Loucy (cell line): Measurements from ENCODE around the gene RAB4A.

Source experiments
- H2AFZ ChIP-seq: fragments of 200-600 bp; sonication (generic); 2 replicates; pipeline ENCODE4 v1.6.0; 2016; ENCODE audit warnings: antibody characterized with exemption, mild to moderate bottlenecking, low read length, moderate library complexity
- H3F3A ChIP-seq: fragments of 200-600 bp; 2 replicates; pipeline ENCODE4 v1.6.0; 2016; ENCODE audit warnings: antibody characterized with exemption, low read depth, mild to moderate bottlenecking
- H3K27me3 ChIP-seq: fragments of 200-600 bp; sonication (generic); 2 replicates; pipeline ENCODE4 v1.6.1; 2014; ENCODE audit warnings: low read length, mild to moderate bottlenecking; ENCODE audit not compliant: insufficient read depth, poor library complexity, severe bottlenecking
- H3K36me3 ChIP-seq: fragments of 200-600 bp; sonication (generic); 2 replicates; pipeline ENCODE4 v1.6.1; 2016; ENCODE audit warnings: low read length; ENCODE audit not compliant: insufficient read depth
- H3K4me1 ChIP-seq: fragments of 200-600 bp; sonication (generic); 2 replicates; pipeline ENCODE4 v1.5.1; 2014; ENCODE audit warnings: low read length, mild to moderate bottlenecking; ENCODE audit not compliant: insufficient read depth, poor library complexity, severe bottlenecking
- H3K4me2 ChIP-seq: fragments of 200-600 bp; sonication (generic); 2 replicates; pipeline ENCODE4 v1.6.0; 2014; ENCODE audit warnings: antibody characterized with exemption, low read length, low read depth, mild to moderate bottlenecking; ENCODE audit not compliant: poor library complexity, severe bottlenecking
- H3K4me3 ChIP-seq: fragments of 200-600 bp; sonication (generic); 2 replicates; pipeline ENCODE4 v1.5.1; 2014; ENCODE audit warnings: low read length, mild to moderate bottlenecking, mixed read lengths; ENCODE audit not compliant: poor library complexity, severe bottlenecking
- H3K79me2 ChIP-seq: fragments of 200-600 bp; sonication (generic); 2 replicates; pipeline ENCODE4 v1.6.1; 2014; ENCODE audit warnings: low read length; ENCODE audit not compliant: insufficient read depth
- H3K9ac ChIP-seq: fragments of 200-600 bp; sonication (generic); 2 replicates; pipeline ENCODE4 v1.6.0; 2014; ENCODE audit warnings: mild to moderate bottlenecking, low read depth, low read length, moderate library complexity; ENCODE audit not compliant: poor library complexity, severe bottlenecking
- H3K9me2 ChIP-seq: fragments of 200-600 bp; sonication (generic); replicated peaks from 2 replicates; pipeline ENCODE4 v1.6.1; 2016; ENCODE audit warnings: low read depth, low read length, mixed read lengths
- H3K9me3 ChIP-seq: fragments of 200-600 bp; sonication (generic); 2 replicates; pipeline ENCODE4 v1.6.1; 2014; ENCODE audit warnings: mild to moderate bottlenecking, antibody characterized with exemption, low read length, low read depth; ENCODE audit not compliant: insufficient read depth
- H4K20me1 ChIP-seq: fragments of 200-600 bp; sonication (generic); 2 replicates; pipeline ENCODE4 v1.6.0; 2014; ENCODE audit warnings: antibody characterized with exemption, low read length, mild to moderate bottlenecking; ENCODE audit not compliant: insufficient read depth, poor library complexity, severe bottlenecking
- EZH2phosphoT487 ChIP-seq: fragments of 200-600 bp; IDR thresholded peaks from 2 replicates; pipeline ENCODE4 v1.6.1; 2018; ENCODE audit warnings: antibody characterized with exemption, mild to moderate bottlenecking, moderate library complexity, borderline replicate concordance
- TF ChIP-seq, protein P1 (sequence below): fragments of 200-600 bp; sonication (generic); conservative IDR thresholded peaks from 2 replicates; pipeline ENCODE4 v1.5.1; 2014; ENCODE audit warnings: mild to moderate bottlenecking, antibody characterized with exemption, low read length

Gene RAB4A

DNA sequence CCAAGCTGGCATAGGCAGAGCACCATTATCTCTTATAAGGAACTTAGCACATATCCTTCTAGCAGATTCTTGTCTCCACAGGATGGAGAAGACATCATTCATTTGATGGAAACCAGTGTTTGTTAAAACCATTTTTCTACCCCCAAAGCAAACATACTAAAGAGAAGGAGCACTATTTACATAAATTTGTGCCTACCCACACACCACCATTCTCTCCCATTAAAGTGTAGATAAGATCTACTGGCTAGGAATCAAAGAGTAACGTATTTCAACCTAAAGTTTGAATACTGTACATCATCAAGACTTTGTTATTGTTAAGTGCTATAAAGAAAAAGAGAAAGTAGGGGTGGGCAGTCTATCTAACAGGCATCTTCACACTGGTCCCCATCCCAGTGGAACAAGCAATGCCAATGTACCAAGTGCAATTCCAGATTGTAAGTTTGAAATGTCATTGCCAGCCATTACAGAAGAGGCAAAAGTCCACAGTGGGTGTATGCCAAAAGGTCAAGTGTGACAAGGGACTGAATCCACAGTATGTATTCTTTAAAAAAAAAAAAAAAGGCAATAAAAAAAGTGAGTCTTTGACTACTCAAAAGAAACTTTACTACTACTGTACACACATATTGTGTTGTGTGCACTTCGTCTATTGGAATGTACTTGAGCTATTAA is 53.1 kb downstream of the RAB4A start:
- Histone ChIP-seq H3F3A (no peaks in the 10 kb centered on the region), H3K27me3 (no peaks in the 10 kb centered on the region), H3K9ac (no peak overlapping the region), H3K4me1 (no peaks in the 10 kb centered on the region), H3K9me3 (no peaks in the 10 kb centered on the region), H3K4me2 (no peak overlapping the region), H3K4me3 (no peak overlapping the region), H3K79me2 (peaks cover under 1% of the 10 kb centered on the region; the same call in 1 of the 2 replicates), H3K36me3 (peaks cover 59% of the 10 kb centered on the region), H2AFZ (no peak overlapping the region), H4K20me1 (no peaks in the 10 kb centered on the region), H3K9me2 (no peaks in the 10 kb centered on the region)
- TF ChIP-seq EZH2phosphoT487 = no peak
- TF ChIP-seq, protein P1, sequence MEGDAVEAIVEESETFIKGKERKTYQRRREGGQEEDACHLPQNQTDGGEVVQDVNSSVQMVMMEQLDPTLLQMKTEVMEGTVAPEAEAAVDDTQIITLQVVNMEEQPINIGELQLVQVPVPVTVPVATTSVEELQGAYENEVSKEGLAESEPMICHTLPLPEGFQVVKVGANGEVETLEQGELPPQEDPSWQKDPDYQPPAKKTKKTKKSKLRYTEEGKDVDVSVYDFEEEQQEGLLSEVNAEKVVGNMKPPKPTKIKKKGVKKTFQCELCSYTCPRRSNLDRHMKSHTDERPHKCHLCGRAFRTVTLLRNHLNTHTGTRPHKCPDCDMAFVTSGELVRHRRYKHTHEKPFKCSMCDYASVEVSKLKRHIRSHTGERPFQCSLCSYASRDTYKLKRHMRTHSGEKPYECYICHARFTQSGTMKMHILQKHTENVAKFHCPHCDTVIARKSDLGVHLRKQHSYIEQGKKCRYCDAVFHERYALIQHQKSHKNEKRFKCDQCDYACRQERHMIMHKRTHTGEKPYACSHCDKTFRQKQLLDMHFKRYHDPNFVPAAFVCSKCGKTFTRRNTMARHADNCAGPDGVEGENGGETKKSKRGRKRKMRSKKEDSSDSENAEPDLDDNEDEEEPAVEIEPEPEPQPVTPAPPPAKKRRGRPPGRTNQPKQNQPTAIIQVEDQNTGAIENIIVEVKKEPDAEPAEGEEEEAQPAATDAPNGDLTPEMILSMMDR = no peak

DNA sequence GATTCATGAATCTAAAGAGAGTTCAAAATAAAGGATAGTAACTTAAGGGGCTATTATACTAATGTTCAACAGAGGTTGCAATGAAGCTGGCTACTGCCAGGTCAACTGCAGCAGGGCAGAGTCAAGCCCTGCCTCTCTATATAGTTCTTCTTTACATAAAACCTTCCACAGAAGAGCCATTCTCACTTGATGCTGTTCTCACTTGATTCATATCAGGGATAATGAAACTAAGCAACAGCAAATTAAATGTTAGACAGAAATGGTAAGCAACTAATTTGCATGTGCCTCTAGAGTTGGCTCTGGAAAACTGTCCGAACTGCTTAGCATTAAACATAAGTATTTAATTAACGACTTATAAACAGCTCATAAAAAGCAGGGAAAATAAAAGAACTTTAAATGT is 54.5 kb downstream of the RAB4A start:
- Histone ChIP-seq H3K9me2 (no peaks in the 10 kb centered on the region), H3K36me3 (peaks cover 59% of the 10 kb centered on the region), H3K4me1 (no peaks in the 10 kb centered on the region), H3K4me3 (no peak overlapping the region), H3K79me2 (peaks cover 3% of the 10 kb centered on the region; the same call in 1 of the 2 replicates), H3K4me2 (no peak overlapping the region), H3K9me3 (no peaks in the 10 kb centered on the region), H3K27me3 (no peaks in the 10 kb centered on the region), H4K20me1 (no peaks in the 10 kb centered on the region), H3F3A (no peaks in the 10 kb centered on the region), H2AFZ (no peak overlapping the region), H3K9ac (no peak overlapping the region)
- TF ChIP-seq, protein P1 = no peak
- no peak for TF ChIP-seq EZH2phosphoT487

DNA sequence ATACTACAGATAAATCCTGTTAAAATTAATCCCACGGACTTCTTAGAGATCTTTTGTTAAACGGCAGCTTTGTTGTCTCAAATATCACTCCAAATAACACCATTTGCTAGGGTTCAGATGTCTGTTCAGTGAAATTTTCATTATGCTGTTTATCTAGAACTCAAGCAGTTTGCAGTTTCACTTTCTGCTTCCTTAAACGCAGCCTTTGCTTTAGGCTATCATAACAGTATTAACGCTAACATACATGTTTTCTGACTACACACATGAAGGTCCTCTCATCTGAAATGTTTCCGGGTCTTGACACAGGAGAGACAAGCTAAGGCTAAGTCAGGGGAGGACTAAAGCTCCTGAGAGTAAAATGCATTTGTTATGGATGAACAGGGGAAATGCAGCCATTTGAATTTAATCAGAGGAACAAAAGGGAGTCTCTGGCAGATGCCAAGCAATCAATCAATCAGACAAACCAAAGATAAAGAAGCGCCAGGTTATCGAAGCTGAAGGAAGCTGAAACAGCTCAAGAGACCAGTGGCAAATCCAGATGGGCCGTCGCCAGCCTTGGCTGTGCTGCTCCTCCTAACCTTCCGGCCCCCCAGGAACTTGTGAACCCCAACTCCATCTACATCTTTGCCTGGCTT is 55.1 kb downstream of the RAB4A start:
- Histone ChIP-seq H3K79me2 (peaks cover 6% of the 10 kb centered on the region; the same call in 1 of the 2 replicates), H3K27me3 (no peaks in the 10 kb centered on the region), H3K4me3 (no peak overlapping the region), H4K20me1 (no peaks in the 10 kb centered on the region), H3K9ac (no peak overlapping the region), H3K4me1 (no peaks in the 10 kb centered on the region), H3K36me3 (peaks cover 56% of the 10 kb centered on the region), H3K9me2 (no peaks in the 10 kb centered on the region), H3K9me3 (no peaks in the 10 kb centered on the region), H3F3A (no peaks in the 10 kb centered on the region), H3K4me2 (no peak overlapping the region), H2AFZ (no peak overlapping the region)
- TF ChIP-seq EZH2phosphoT487 = no peak
- TF ChIP-seq, protein P1 = no peak
